HUDEP-2 (cell line): Measurements from ENCODE around the gene NRP2.

Experiments used
- DNase-seq, 76 experiments: peaks; one replicate each; lab custom pipeline; 2025; ENCODE audit not compliant: unreplicated experiment in 76 of 76; lab: John Stamatoyannopoulos, UW

NRP2 gene

GRCh38 chr2:205836477-205837221, 154.3 kb downstream of the NRP2 start:
- no peak for DNase-seq

- DNase-seq, result no peak
These were observed 155.4 kb downstream of the NRP2 start for GRCh38 chr2:205837663-205838062.

DNA sequence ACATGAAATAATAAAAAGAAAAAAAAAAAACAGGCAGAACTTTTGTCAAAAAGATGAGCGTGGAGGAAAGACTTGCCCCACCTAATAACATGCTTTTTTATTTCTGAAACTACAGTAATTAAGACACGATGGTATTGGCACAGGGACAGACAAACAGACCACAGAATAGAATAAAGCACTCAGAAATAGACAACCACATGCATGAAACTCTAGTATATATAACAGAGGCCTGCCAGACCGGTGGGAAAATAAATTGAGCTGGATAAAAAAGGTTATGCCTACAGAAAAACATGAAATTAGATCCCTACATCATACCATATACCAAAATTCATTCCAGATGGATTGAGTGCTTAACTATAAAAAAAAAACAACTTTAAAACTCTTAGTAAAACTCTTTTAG, 163.1 kb downstream of the NRP2 start:
- DNase-seq, result no peak
